ENCODE results near the gene GRAMD1C. TPM values are rescaled to one million over a fixed set of nuclear protein-coding genes. Genes with fewer than 3 reads are reported as not detected.

Gene GRAMD1C
- total RNA-seq, 1 experiment from 2014 or later: 6.0 TPM

- no peak for DNase-seq (ENCODE audit: low read depth)
Observed at GRCh38 chr3:113948015-113948917, 109.7 kb downstream of the GRAMD1C start.

- DNase-seq (ENCODE audit: low read depth): peak; percentile 13
Observed at GRCh38 chr3:113952921-113953320, 114.3 kb downstream of the GRAMD1C start.

DNA sequence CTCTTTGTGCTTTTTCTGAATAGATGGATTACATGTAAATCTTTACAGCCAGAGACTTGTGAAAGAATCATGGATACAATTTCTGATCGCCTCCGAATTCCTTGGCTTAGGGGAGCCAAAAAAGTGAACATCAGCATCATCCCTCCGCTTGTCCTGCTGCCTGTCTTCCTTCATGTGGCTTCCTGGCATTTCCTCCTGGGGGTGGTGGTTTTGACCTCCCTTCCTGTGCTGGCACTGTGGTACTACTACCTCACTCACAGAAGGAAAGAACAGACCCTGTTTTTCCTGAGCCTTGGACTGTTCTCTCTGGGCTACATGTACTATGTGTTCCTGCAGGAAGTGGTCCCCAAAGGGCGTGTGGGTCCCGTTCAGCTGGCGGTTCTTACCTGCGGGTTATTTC, 115.1 kb downstream of the GRAMD1C start:
- DNase-seq (ENCODE audit: low read depth): peak; percentile 63

DNA sequence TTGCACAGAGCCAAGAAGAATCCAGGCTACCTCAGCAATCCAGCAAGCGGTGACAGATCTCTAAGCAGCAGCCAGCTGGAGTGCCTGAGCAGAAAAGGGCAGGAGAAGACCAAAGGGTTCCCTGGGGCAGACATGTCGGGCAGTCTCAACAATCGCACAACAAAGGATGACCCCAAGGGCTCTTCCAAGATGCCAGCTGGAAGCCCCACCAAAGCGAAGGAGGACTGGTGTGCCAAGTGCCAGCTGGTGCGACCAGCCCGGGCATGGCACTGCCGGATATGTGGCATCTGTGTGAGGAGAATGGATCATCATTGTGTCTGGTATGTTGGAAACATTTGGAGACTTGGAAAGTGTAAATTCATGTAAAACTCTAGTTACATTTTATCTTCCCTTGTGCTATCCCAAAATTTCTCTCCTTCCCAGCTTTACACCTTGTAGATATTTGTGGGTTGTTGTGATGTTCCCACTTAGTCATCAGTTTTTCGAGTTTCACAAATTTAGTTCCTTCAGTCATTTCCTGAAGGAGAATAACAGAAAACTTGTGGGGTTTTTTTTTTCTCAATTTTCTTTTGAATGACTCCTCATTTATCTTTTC, 115.6 kb downstream of the GRAMD1C start:
- peak; percentile 6 for DNase-seq (ENCODE audit: low read depth)

DNA sequence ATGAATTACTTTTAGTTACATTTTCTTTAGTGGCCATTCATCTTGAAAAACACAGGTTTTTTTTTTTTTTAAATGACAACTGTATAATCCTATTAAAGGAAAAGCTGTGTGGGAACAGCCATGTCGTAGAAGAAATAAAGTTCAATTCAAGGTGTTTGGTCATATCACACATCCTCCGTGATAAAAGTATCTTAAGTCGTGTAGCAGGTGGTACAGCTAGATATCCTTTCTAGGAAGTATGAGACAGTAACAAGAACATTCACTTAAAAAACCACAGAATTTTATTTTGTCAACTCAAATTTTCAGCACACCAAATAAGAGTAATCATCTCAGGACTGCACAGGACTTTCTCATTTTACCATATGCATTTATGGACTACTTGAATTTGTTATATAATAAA, 125.3 kb downstream of the GRAMD1C start:
- DNase-seq (ENCODE audit: low read depth): no peak

DNA sequence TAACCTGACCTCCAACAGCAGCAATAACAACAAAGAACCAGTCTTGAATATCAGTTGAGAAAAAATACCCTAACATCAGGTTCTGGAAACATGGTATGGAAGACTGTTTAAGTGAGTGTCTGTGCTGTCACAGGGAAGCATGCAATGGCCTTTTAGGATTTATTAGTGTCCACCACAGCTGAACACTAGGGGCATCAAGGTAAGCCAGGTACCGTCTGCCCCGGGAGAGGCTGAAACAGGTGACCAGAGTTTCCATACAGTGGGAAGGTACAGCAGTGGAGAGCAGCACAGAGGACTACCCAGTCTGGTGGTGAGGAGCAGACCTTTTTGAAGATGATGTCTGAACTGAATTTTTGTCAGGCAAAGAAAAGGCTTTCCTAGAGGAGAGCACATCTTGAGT, 127.6 kb downstream of the GRAMD1C start:
- DNase-seq (ENCODE audit: low read depth): no peak

GRCh38 chr3:113968986-113969385, 130.4 kb downstream of the GRAMD1C start:
- peak; percentile 10 for DNase-seq (ENCODE audit: low read depth)

- no peak for DNase-seq (ENCODE audit: low read depth)
Observed at GRCh38 chr3:113977822-113978221, 139.2 kb downstream of the GRAMD1C start.

GRCh38 chr3:113979916-113980315, 141.3 kb downstream of the GRAMD1C start:
- DNase-seq (ENCODE audit: low read depth): no peak

GRCh38 chr3:113981803-113982202, 143.2 kb downstream of the GRAMD1C start:
- DNase-seq (ENCODE audit: low read depth): no peak

- no peak for DNase-seq (ENCODE audit: low read depth)
Observed at GRCh38 chr3:113983544-113983943, 145.0 kb downstream of the GRAMD1C start.

GRCh38 chr3:113985541-113985940, 147.0 kb downstream of the GRAMD1C start:
- DNase-seq (ENCODE audit: low read depth): no peak

Other genes starting within 250 kb of the GRAMD1C start
- gene USF3, start 142.1 kb upstream of the GRAMD1C start, total RNA-seq (2014; rRNA removed; shearing (Covaris generic)): 6.2 and 10.6 TPM in 2 replicates
- 203 and 212 TPM in 2 replicates for gene NAA50, start 92.5 kb upstream of the GRAMD1C start, total RNA-seq (2014; rRNA removed; shearing (Covaris generic))
- 65.1 and 75.0 TPM in 2 replicates for gene ATP6V1A, start 91.8 kb upstream of the GRAMD1C start, total RNA-seq (2014; rRNA removed; shearing (Covaris generic))
- gene ZDHHC23, start 109.2 kb downstream of the GRAMD1C start, total RNA-seq (2014; rRNA removed; shearing (Covaris generic)): 1.3 and 1.6 TPM in 2 replicates
- gene CCDC191, start 217.7 kb downstream of the GRAMD1C start, total RNA-seq (2014; rRNA removed; shearing (Covaris generic)): 0.96 and 1.6 TPM in 2 replicates
- 17.7 and 20.4 TPM in 2 replicates for gene QTRT2, start 217.9 kb downstream of the GRAMD1C start, total RNA-seq (2014; rRNA removed; shearing (Covaris generic))